H1 (cell line): ENCODE results near the gene LOC128125822.

ENCODE experiments used
- CTCF ChIA-PET: fragments of 300-600 bp; sonication (Branson Sonifier 250); formaldehyde crosslinking; loops from one replicate; lab custom pipeline; 2021; ENCODE audit not compliant: partially characterized antibody; lab: Charles Lee
- POLR2A ChIA-PET: fragments of 300-600 bp; sonication (Branson Sonifier 250); formaldehyde crosslinking; loops from one replicate; lab custom pipeline; 2021; ENCODE audit warnings: inconsistent platforms; ENCODE audit not compliant: partially characterized antibody; lab: Charles Lee
- DNase-seq, 2 experiments: peaks; one replicate each; pipeline versions ENCODE4 v3.0.0 to v3.0.0-alpha.2; 2010 to 2022; ENCODE audit warnings: low spot score in 2 of 2, low read depth in 1 of 2, mixed read lengths in 1 of 2
- FAIRE-seq: peaks from 2 replicates; lab custom pipeline; 2011; peaks lifted over from hg19 to GRCh38; lab: Jason Lieb, UNC
- H2AFZ ChIP-seq: 2 replicates; pipeline ENCODE4 v1.8.1; 2012; ENCODE audit warnings: low read length, inconsistent platforms
- H2AK5ac ChIP-seq: 2 replicates; pipeline ENCODE4 v1.6.1; 2013; ENCODE audit warnings: low read depth, low read length
- H2BK120ac ChIP-seq: replicated peaks from 2 replicates; pipeline ENCODE3; 2013; ENCODE audit warnings: low read depth, low read length, inconsistent platforms
- H2BK12ac ChIP-seq: 2 replicates; pipeline ENCODE4 v1.6.1; 2013; ENCODE audit warnings: low read depth, low read length
- H2BK15ac ChIP-seq: 2 replicates; pipeline ENCODE4 v1.6.1; 2013; ENCODE audit warnings: low read length
- H2BK20ac ChIP-seq: 2 replicates; pipeline ENCODE4 v1.6.1; 2013; ENCODE audit warnings: low read length
- H2BK5ac ChIP-seq: 2 replicates; pipeline ENCODE4 v1.6.1; 2013; ENCODE audit warnings: low read depth, low read length
- H3K14ac ChIP-seq: 2 replicates; pipeline ENCODE4 v1.6.1; 2013; ENCODE audit warnings: inconsistent platforms; ENCODE audit not compliant: insufficient read length
- H3K18ac ChIP-seq: 2 replicates; pipeline ENCODE4 v1.6.1; 2013; ENCODE audit warnings: low read length; ENCODE audit errors: extremely low read depth
- H3K23ac ChIP-seq: 2 replicates; pipeline ENCODE4 v1.6.1; 2013; ENCODE audit warnings: inconsistent platforms; ENCODE audit not compliant: insufficient read length
- H3K23me2 ChIP-seq: 2 replicates; pipeline ENCODE4 v1.6.1; 2013; ENCODE audit warnings: low read depth, low read length
- H3K27ac ChIP-seq: 2 replicates; pipeline ENCODE4 v1.6.1; 2011; ENCODE audit warnings: low read depth, low read length, inconsistent platforms
- H3K27me3 ChIP-seq, 4 experiments: replicated peaks in 1 of 4; 1 replicate in 1 of 4; 2 replicates in 3 of 4; pipeline versions ENCODE4 v1.6.1 to v1.8.1; 2011 to 2013; ENCODE audit warnings: low read length in 3 of 4, mild to moderate bottlenecking in 3 of 4, inconsistent platforms in 2 of 4, mixed read lengths in 2 of 4, moderate library complexity in 1 of 4; ENCODE audit not compliant: control insufficient read depth in 3 of 4, insufficient read depth in 3 of 4; ENCODE audit errors: extremely low read depth in 1 of 4
- H3K36me3 ChIP-seq, 4 experiments: 2 replicates each; pipeline versions ENCODE4 v1.6.1 to v1.8.1; 2011 to 2013; ENCODE audit warnings: mild to moderate bottlenecking in 4 of 4, low read length in 3 of 4, moderate library complexity in 2 of 4, control low read depth in 1 of 4, inconsistent platforms in 1 of 4; ENCODE audit not compliant: insufficient read depth in 4 of 4, control insufficient read depth in 2 of 4
- H3K4ac ChIP-seq: replicated peaks from 2 replicates; pipeline ENCODE3; 2013; ENCODE audit warnings: low read length, low read depth, mixed read lengths, inconsistent platforms; ENCODE audit not compliant: insufficient read length
- H3K4me1 ChIP-seq, 4 experiments: replicated peaks in 1 of 4; 1 replicate in 1 of 4; 2 replicates in 3 of 4; pipeline versions ENCODE4 v1.6.1 to v1.8.1; 2011 to 2013; ENCODE audit warnings: low read length in 3 of 4, inconsistent platforms in 2 of 4, mixed read lengths in 1 of 4; ENCODE audit not compliant: insufficient read depth in 4 of 4, control insufficient read depth in 3 of 4
- H3K4me2 ChIP-seq, 2 experiments: 2 replicates each; pipeline versions ENCODE4 v1.6.1 to v1.8.1; 2011 to 2013; ENCODE audit warnings: low read depth in 2 of 2, low read length in 2 of 2, control low read depth in 1 of 2, inconsistent platforms in 1 of 2, mild to moderate bottlenecking in 1 of 2; ENCODE audit not compliant: insufficient read depth in 1 of 2
- H3K4me3 ChIP-seq, 4 experiments: fragments of 200-600, 300-600 bp in 1 of 4; sonication (generic), shearing (Covaris generic), sonication (Bioruptor Twin) in 1 of 4; 2 replicates each; pipeline versions ENCODE4 v1.5.1 to v1.8.1; 2011 to 2016; ENCODE audit warnings: low read length in 4 of 4, low read depth in 3 of 4, control low read depth in 2 of 4, inconsistent platforms in 2 of 4, mild to moderate bottlenecking in 2 of 4, mixed read lengths in 1 of 4, moderate library complexity in 1 of 4; ENCODE audit not compliant: insufficient read depth in 2 of 4; ENCODE audit errors: extremely low read depth in 1 of 4
- H3K56ac ChIP-seq: replicated peaks from 2 replicates; pipeline ENCODE3; 2013; ENCODE audit warnings: low read depth, mild to moderate bottlenecking, mixed read lengths, low read length, inconsistent platforms; ENCODE audit not compliant: insufficient read length
- H3K79me1 ChIP-seq: 2 replicates; pipeline ENCODE4 v1.6.1; 2013; ENCODE audit warnings: low read depth, low read length, control low read depth
- H3K79me2 ChIP-seq, 2 experiments: 2 replicates each; pipeline versions ENCODE4 v1.6.1 to v1.8.1; 2012 to 2013; ENCODE audit warnings: low read length in 2 of 2, mild to moderate bottlenecking in 2 of 2, inconsistent platforms in 1 of 2; ENCODE audit not compliant: insufficient read depth in 2 of 2, control insufficient read depth in 1 of 2
- H3K9ac ChIP-seq, 4 experiments: replicated peaks in 1 of 4; 1 replicate in 1 of 4; 2 replicates in 3 of 4; pipeline versions ENCODE4 v1.6.1 to v1.8.1; 2011 to 2013; ENCODE audit warnings: low read depth in 3 of 4, low read length in 3 of 4, control low read depth in 2 of 4, mild to moderate bottlenecking in 2 of 4, moderate library complexity in 2 of 4, inconsistent platforms in 1 of 4; ENCODE audit errors: extremely low read depth in 1 of 4
- H3K9me3 ChIP-seq, 2 experiments: 2 replicates each; pipeline versions ENCODE4 v1.6.1 to v1.8.1; 2012 to 2013; ENCODE audit warnings: mild to moderate bottlenecking in 2 of 2, moderate library complexity in 2 of 2, control low read depth in 1 of 2, inconsistent platforms in 1 of 2, low read depth in 1 of 2, low read length in 1 of 2, mixed read lengths in 1 of 2; ENCODE audit not compliant: insufficient read depth in 2 of 2
- H4K20me1 ChIP-seq, 2 experiments: replicated peaks in 1 of 2; 2 replicates each; pipeline versions ENCODE3 to v1.8.1; 2011 to 2013; ENCODE audit warnings: inconsistent platforms in 2 of 2, low read length in 2 of 2, mild to moderate bottlenecking in 1 of 2; ENCODE audit not compliant: insufficient read depth in 2 of 2, control insufficient read depth in 1 of 2
- H4K5ac ChIP-seq: 2 replicates; pipeline ENCODE4 v1.6.1; 2013; ENCODE audit warnings: low read length, low read depth, mixed read lengths, inconsistent platforms; ENCODE audit not compliant: insufficient read length
- H4K8ac ChIP-seq: 2 replicates; pipeline ENCODE4 v1.8.0; 2013; ENCODE audit warnings: mild to moderate bottlenecking, moderate library complexity, low read length, inconsistent platforms; ENCODE audit not compliant: insufficient read depth; ENCODE audit errors: extremely low read depth
- H4K91ac ChIP-seq: replicated peaks from 2 replicates; pipeline ENCODE3; 2013; ENCODE audit warnings: low read length, mixed read lengths, inconsistent platforms; ENCODE audit not compliant: insufficient read length
- SP4 ChIP-seq: IDR thresholded peaks from 2 replicates; pipeline ENCODE4 v1.6.1; 2012; ENCODE audit warnings: low read length, inconsistent platforms
- TBP ChIP-seq: IDR thresholded peaks from 2 replicates; pipeline ENCODE4 v1.6.1; 2011; ENCODE audit warnings: low read depth, low read length, improper control_type of control experiment
- WGBS, 2 experiments: shearing (Covaris generic) in 1 of 2; methylation state at CpG; one replicate each; pipeline versions ENCODE4 v1.1.6 to v1.1.7; 2013 to 2015; ENCODE audit warnings: low lambda C conversion rate in 2 of 2, mixed read lengths in 2 of 2, inconsistent platforms in 1 of 2, low coverage in 1 of 2, missing lambda C conversion rate in 1 of 2; ENCODE audit not compliant: insufficient replicate concordance in 2 of 2, insufficient coverage in 1 of 2, insufficient read length in 1 of 2; ENCODE audit errors: extremely low coverage in 1 of 2, missing lambda C conversion rate in 1 of 2; 5-methylcytosine and 5-hydroxymethylcytosine counted together

LOC128125822 gene

GRCh38 chr6:63530182-63530581 is 42.1 kb upstream of the LOC128125822 start:
- TF ChIP-seq SP4: no peak
- TF ChIP-seq TBP: no peak
- H3K4ac ChIP-seq: no peak overlapping the region
- no peak overlapping the region for H3K18ac ChIP-seq
- no peak overlapping the region for H2BK12ac ChIP-seq
- no peak overlapping the region for H2BK5ac ChIP-seq
- no peak overlapping the region for H2BK15ac ChIP-seq
- no peaks in the 10 kb centered on the region for H3K79me2 ChIP-seq
- no peak overlapping the region for H3K4me2 ChIP-seq
- FAIRE-seq (no peak), DNase-seq (no peak)
- H4K8ac ChIP-seq: no peak overlapping the region
- H3K9me3 ChIP-seq: no peaks in the 10 kb centered on the region
- no peak overlapping the region for H4K91ac ChIP-seq
- no peak overlapping the region for H2BK20ac ChIP-seq
- no peak overlapping the region for H2BK120ac ChIP-seq
- no peaks in the 10 kb centered on the region for H3K23me2 ChIP-seq
- no peaks in the 10 kb centered on the region for H4K20me1 ChIP-seq
- WGBS, 2 experiments: 95% methylated on average over 3 of the region's 3 CpGs; no CpG with 5 or more reads in 1 of the 2 experiments
- no peak overlapping the region for H3K27ac ChIP-seq
- H3K4me1 ChIP-seq: no peaks in the 10 kb centered on the region
- no peak overlapping the region for H3K23ac ChIP-seq
- H3K56ac ChIP-seq: no peak overlapping the region
- no peaks in the 10 kb centered on the region for H3K36me3 ChIP-seq
- H3K9ac ChIP-seq: no peak overlapping the region
- no peaks in the 10 kb centered on the region for H3K27me3 ChIP-seq
- POLR2A ChIA-PET: no interaction called here
- no peaks in the 10 kb centered on the region for H3K79me1 ChIP-seq
- H3K4me3 ChIP-seq: no peak overlapping the region
- H4K5ac ChIP-seq: no peak overlapping the region
- CTCF ChIA-PET: no interaction called here
- no peak overlapping the region for H2AK5ac ChIP-seq
- H3K14ac ChIP-seq: no peak overlapping the region
- H2AFZ ChIP-seq: no peak overlapping the region
